NCI-H446 treated with DMSO at 0.1 percent for 48 hours (cell line): ENCODE measurements around the gene PCDHGA3.
"Not testable (repeated sequence)": the region's sequence is repeated elsewhere in the genome, so short reads cannot be mapped to it uniquely, and the experiment has no call there.

ENCODE experiments used
- DNase-seq: peaks from one replicate; lab custom pipeline; 2025; lab: John Stamatoyannopoulos, UW

Gene PCDHGA3

DNA sequence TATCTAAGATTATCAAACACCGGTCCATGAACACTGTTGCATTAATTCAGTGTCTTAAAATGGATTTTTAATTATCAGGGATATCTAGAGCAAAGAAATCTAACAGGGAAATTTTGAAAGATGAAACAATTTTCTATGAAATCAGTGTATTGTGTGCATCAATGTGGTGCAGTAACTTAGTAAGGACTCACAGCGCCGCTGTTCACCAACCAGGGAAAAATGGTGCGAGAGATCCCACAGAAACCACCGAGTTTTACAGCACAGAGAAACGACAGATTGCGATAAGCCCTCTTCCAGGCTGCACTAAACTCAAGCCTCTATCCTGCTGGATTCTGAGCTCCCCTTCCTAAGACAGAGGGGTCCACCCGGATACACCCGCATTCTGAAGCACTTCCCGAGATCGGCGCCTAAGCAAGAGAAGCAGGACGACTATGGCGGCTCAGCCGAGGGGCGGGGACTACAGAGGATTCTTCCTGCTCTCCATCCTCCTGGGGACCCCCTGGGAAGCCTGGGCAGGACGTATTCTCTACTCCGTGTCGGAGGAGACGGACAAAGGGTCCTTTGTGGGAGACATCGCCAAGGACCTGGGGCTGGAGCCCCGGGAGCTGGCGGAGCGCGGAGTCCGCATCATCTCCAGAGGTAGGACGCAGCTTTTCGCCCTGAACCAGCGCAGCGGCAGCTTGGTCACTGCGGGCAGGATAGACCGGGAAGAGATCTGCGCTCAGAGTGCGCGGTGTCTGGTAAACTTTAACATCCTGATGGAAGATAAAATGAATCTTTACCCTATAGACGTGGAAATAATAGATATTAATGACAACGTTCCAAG is 39.1 kb downstream of the PCDHGA3 start, which contains the start of gene PCDHGA7:
Gene PCDHGA7, plus strand, starts transcription at position 274 of the 826 bp plus-strand sequence. Its CDS starts 158 bp downstream, at position 432.
- no peak for DNase-seq

DNA sequence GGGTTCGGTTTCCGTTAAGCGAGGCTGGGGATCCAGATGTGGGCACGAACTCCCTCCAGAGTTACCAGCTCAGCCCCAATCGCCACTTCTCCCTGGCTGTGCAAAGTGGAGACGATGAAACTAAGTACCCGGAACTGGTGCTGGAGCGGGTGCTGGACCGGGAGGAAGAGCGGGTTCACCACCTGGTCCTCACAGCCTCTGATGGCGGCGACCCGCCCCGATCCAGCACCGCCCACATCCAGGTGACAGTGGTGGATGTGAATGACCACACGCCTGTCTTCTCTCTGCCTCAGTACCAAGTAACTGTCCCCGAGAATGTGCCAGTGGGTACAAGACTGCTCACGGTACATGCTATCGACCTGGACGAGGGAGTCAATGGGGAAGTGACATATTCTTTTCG is 39.7 kb downstream of the PCDHGA3 start:
- DNase-seq: no peak

DNA sequence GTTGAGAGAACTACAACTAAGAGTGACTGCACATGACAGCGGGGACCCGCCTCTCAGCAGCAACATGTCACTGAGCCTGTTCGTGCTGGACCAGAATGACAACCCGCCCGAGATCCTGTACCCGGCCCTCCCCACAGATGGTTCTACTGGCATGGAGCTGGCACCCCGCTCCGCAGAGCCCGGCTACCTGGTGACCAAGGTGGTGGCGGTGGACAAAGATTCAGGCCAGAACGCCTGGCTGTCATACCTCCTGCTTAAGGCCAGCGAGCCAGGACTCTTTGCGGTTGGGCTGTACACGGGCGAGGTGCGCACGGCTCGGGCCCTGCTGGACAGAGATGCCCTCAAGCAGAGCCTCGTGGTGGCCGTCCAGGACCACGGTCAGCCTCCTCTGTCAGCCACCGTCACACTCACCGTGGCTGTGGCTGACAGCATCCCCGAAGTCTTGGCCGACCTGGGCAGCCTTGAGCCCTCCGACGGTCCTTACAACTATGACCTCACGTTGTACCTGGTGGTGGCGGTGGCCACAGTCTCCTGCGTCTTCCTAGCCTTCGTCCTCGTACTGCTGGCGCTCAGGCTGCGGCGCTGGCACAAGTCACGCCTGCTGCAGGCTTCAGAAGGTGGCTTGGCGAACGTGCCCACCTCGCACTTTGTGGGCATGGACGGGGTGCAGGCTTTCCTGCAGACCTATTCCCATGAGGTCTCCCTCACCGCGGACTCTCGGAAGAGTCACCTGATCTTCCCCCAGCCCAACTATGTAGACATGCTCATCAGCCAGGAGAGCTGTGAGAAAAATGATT is 41.0 kb downstream of the PCDHGA3 start:
- DNase-seq: no peak

DNA sequence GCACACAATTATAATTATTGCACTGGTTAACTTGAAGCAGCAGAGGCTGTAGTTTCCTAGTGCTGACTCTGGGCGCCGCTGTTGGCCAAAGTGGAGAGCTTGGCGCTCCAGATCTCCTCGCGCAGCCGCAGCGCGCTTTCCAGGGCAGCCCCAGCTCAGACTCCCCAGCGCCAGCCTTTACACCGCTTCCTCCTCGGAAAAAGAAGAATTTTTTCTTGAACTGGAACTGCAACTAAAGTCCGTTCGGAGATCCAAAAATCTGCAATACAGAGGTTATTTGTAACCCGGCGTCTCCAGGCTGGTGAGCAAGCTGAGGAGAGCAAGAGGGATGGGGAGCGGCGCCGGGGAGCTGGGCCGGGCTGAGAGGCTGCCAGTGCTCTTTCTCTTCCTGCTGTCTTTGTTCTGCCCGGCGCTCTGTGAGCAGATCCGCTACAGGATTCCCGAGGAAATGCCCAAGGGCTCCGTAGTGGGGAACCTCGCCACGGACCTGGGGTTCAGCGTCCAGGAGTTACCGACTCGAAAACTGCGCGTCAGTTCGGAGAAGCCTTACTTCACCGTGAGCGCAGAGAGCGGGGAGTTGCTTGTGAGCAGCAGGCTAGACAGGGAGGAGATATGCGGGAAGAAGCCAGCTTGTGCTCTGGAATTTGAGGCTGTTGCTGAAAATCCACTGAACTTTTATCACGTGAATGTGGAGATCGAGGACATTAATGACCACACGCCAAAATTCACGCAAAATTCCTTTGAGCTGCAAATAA is 44.1 kb downstream of the PCDHGA3 start, which contains the start of gene PCDHGB4:
Gene PCDHGB4, plus strand, starts transcription at position 142 of the 755 bp plus-strand sequence. Its CDS starts 187 bp downstream, at position 329.
- DNase-seq: not testable (repeated sequence)

DNA sequence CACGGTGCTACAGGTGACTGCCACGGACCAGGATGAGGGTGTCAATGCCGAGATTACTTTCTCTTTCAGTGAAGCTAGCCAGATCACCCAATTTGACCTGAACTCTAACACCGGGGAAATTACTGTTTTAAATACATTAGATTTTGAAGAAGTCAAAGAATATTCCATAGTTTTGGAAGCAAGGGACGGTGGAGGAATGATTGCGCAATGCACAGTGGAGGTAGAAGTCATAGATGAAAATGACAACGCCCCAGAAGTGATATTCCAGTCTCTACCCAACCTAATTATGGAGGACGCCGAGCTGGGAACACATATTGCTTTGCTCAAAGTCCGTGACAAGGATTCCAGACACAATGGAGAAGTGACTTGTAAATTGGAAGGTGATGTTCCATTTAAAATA is 45.0 kb downstream of the PCDHGA3 start:
- DNase-seq: no peak

DNA sequence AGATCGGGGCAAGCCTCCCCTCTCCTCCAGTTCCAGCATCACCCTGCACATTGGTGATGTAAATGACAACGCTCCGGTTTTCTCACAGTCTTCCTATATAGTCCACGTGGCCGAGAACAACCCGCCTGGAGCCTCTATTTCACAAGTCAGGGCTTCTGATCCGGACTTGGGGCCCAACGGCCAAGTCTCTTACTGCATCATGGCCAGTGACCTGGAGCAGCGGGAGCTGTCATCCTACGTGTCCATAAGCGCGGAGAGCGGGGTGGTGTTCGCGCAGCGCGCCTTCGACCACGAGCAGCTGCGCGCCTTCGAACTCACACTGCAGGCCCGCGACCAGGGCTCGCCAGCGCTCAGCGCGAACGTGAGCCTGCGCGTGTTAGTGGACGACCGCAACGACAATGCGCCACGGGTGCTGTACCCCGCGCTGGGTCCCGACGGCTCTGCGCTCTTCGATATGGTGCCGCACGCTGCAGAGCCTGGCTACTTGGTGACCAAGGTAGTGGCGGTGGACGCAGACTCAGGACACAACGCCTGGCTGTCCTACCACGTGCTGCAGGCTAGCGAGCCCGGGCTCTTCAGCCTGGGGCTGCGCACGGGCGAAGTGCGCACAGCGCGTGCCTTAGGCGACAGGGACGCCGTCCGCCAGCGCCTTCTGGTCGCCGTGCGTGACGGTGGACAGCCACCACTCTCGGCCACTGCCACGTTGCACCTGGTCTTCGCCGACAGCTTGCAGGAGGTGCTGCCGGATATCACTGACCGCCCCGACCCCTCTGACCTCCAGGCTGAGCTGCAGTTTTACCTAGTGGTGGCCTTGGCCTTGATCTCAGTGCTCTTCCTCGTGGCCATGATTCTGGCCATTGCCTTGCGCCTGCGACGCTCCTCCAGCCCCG is 45.8 kb downstream of the PCDHGA3 start:
- no peak for DNase-seq

DNA sequence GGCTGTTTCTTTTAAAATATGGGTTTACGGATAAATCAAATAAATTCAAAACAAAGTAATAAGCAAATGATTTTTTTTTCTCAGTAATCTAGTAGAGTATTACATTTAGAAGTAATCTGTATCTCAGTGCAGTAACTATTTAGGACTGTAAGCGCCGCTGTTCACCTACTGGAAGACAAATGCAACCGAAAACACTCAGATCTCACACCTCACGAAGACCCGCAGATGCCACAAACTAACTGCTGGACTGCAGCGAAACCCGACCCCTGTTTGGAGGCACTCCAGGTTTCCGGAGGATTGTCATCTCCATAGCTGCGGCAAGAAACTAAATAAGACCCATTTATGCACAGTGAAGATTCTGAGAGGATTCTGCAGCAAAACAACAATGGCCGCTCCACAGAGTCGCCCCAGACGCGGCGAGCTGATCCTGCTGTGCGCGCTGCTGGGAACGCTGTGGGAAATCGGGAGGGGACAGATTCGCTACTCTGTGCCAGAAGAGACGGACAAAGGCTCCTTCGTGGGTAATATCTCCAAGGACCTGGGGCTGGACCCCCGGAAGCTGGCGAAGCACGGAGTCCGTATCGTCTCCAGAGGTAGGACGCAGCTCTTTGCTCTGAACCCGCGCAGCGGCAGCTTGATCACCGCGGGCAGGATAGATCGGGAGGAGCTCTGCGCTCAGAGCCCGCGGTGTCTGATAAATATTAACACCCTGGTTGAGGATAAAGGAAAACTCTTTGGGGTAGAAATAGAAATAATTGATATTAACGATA is 49.0 kb downstream of the PCDHGA3 start, which contains the start of gene PCDHGA8:
Gene PCDHGA8, plus strand, starts transcription at position 205 of the 770 bp plus-strand sequence. Its CDS starts 181 bp downstream, at position 386.
- DNase-seq: no peak

DNA sequence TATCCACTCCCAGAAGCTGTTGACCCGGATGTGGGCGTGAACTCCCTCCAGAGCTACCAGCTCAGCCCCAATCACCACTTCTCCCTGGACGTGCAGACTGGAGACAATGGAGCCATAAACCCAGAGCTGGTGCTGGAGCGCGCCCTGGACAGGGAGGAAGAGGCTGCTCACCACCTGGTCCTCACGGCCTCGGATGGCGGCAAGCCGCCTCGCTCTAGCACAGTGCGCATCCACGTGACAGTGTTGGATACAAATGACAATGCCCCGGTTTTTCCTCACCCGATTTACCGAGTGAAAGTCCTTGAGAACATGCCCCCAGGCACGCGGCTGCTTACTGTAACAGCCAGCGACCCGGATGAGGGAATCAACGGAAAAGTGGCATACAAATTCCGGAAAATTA is 49.6 kb downstream of the PCDHGA3 start:
- DNase-seq: no peak

DNA sequence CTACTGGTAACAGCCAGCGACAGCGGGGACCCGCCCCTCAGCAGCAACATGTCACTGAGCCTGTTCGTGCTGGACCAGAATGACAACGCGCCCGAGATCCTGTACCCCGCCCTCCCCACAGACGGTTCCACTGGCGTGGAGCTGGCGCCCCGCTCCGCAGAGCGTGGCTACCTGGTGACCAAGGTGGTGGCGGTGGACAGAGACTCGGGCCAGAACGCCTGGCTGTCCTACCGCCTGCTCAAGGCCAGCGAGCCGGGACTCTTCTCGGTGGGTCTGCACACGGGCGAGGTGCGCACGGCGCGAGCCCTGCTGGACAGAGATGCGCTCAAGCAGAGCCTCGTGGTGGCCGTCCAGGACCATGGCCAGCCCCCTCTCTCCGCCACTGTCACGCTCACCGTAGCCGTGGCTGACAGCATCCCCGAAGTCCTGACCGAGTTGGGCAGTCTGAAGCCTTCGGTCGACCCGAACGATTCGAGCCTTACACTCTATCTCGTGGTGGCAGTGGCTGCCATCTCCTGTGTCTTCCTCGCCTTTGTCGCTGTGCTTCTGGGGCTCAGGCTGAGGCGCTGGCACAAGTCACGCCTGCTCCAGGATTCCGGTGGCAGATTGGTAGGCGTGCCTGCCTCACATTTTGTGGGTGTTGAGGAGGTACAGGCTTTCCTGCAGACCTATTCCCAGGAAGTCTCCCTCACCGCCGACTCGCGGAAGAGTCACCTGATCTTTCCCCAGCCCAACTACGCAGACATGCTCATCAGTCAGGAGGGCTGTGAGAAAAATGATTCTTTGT is 51.0 kb downstream of the PCDHGA3 start:
- not testable (repeated sequence) for DNase-seq
